GM18909 (cell line): ENCODE measurements around the gene ARHGEF7.

Experiments used
- ATAC-seq: cut with Tn5 transposase; IDR thresholded peaks from one replicate; pipeline ENCODE4 v1.9.1; 2021; ENCODE audit warnings: mild to moderate bottlenecking; ENCODE audit not compliant: unreplicated experiment, poor library complexity

The ARHGEF7 gene

DNA sequence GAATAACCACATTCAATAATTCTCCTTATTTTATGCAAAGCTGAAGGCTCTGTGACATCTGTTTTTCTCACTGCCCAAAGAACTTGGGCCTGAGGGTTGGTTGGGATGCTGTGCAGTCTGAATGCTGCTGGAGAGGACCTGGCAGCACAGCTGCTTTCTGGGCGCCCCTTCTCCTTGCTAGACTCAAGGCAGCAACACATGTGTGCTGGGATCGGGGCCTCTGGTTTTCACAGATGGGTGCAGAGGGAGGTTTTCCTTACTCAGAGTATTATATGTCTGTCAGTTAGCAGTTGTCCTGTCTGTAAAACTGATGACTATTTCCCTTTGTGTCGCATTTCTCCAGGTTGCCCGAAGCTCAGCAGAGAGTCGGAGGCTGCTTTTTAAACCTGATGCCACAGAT, 152.1 kb downstream of the ARHGEF7 start:
- no peak for ATAC-seq

DNA sequence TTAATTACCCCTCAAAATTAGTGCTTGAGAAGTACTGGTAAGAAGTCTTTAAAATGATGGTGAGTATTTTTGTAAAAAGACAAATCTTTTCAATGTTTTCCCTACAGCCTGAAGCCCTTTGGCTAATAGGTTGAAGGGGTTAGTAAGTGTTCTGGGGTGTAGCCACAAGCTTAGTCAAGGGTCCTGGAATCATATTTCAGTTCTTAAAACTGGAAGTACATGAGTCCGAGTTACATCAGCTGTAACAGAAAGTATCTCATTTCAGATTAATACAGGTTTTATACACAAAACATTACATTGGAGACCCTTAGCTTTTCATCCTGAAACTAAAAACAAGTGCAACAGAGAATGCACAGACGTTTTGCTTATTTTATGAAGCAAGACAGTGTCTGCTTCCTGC, 152.7 kb downstream of the ARHGEF7 start:
- no peak for ATAC-seq

GRCh38 chr13:111269508-111269907, 154.4 kb downstream of the ARHGEF7 start:
- ATAC-seq: no peak

GRCh38 chr13:111270126-111270525, 155.0 kb downstream of the ARHGEF7 start:
- no peak for ATAC-seq

DNA sequence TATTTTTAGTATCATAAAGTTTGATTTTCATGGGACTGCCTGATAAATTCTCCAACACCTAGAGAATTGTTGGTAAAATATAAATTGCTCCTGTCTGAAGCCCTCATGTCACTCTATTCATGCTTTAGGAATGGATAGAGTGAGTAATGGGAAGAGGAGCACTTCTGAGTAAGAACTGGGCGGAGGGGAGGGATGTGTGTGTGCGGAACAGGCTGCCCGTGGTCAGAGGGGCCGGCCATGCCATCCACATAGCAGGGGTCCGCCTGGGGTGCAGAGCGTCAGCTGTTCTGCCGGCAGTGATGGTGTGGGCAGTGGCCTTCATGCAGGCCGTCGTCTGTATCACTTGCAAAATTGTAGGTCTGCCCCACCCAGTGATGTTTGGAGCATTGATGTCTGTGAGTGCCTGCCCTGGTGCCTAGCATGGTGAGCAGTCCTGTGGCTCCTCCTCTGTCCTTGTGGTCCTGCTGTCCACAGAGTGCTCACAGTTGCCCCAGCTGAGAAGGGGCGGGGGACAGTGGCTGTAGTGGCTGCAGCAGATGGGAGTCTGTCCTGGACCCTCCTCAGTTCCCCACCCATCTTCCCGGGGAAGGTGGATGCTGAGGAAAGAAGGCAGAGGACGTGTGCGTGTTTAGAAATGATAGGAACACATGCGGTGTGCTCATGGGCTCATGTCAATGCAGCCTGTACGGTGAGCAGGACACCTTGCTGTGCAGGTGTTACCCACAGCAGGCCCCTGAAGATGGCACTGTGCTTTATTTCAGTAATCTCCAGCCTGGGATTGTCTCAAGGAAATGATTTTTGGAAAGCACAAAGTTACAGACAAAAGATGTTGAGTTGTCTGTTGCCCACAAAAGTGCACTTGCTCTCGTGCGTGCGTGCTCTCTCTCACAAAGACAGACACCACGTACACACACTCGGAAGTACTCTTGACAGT, 155.9 kb downstream of the ARHGEF7 start:
- no peak for ATAC-seq

- no peak for ATAC-seq
These were observed 157.0 kb downstream of the ARHGEF7 start for GRCh38 chr13:111272117-111272516.

- no peak for ATAC-seq
These were observed 160.3 kb downstream of the ARHGEF7 start for GRCh38 chr13:111275382-111275781.

DNA sequence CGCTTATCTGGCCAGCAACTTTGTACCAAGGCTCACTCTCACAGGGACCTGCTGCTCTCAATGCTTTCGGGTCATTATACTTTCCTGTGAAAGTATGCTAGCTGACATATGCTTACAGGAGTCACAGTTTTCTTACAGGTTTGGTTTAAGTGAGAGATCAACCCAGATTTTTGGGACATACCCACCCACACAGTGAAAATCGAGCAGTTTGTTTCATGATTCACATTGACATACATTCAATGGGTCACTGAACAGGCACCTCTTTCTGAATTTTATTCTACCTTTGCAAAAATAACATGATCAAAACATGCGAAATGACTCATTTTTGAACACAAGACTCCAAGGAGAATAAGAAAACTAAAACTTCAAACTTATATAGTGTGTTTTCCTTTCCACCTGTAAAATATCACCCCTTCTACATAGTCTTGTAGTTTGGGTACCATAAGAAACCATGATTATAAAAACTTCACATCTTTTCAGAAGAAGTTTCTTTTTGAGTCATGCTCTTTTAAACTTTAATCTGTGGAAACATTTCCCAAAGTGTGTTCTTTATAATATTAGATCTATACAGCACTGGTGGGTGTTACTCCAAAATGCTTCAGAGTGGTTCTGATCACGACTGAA, 161.0 kb downstream of the ARHGEF7 start:
- no peak for ATAC-seq

GRCh38 chr13:111278258-111278657, 163.1 kb downstream of the ARHGEF7 start:
- ATAC-seq: no peak

DNA sequence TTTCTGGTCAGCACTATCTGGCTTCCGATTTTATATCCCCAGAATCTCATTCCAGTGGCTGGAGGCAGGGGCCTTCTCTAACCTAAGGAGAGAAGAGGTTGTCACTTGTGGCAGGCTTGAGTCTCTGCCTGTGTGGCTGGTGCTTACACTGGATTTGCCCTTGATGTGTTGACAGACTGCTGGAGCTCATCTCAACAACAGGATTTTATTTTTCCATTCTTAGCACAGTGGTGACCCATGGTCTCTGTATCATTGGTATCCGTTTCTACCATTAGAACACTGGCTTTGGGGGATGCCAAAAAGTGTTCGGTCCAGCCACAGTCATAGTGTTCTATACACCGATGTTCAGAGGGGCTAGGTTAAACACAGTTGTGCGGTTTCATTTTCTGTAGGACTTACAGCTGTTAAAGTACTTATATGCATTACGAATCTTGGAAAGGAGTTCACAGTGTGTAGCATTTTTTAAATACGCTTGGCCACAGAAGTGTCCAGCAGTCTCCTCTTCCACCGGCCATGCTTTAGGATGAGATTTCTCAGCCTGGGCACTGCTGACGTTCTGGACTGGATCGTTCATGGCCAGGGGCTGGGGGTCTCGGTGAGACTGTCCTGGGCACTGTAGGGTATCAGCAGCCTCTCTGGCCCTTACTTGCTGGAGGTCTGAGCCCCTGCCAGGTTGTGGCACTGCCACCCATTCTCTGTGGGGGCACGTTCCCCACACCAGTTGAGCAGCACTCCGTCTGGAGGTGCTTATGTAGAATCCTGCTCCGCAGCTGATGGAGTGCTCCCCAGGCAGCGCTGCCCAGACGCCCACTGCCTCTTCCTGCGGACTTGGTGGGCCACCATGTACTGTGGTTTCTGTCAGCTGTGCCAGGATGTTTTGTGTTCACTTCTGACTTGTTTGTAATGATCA, 163.9 kb downstream of the ARHGEF7 start:
- no peak for ATAC-seq

- no peak for ATAC-seq
These were observed 165.1 kb downstream of the ARHGEF7 start for GRCh38 chr13:111280226-111280625.

- ATAC-seq: no peak
These were observed 165.8 kb downstream of the ARHGEF7 start for GRCh38 chr13:111280681-111281585.

DNA sequence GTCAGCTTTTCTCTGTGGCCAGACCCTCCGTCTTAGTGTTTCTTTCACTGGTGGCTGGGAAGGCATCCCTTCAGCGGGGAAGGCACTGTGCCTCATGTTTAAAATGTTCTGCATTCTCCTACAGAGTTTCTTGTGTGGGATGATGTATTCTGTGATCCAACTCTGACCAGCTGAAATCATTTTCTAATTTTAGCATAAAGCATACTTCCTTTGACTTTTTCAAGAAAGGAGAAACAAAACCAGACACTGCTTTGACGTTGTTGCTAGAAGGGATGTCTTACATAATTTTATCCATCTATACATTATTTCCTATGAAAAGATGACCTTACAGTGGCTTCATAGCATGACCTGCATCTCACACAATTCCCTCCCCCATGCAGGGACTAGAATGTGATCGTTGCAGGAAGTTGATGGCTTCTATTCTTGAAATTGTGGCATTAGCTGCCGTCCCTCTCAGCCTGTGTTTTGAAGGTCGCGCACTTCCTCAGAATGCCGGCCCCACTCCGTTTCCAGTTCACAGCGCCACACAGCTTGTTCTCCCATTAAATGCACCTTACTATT, 166.7 kb downstream of the ARHGEF7 start:
- no peak for ATAC-seq

- ATAC-seq: no peak
These were observed 167.3 kb downstream of the ARHGEF7 start for GRCh38 chr13:111282425-111282824.

- no peak for ATAC-seq
These were observed 167.9 kb downstream of the ARHGEF7 start for GRCh38 chr13:111282997-111283396.

GRCh38 chr13:111283457-111283856, 168.3 kb downstream of the ARHGEF7 start:
- no peak for ATAC-seq

GRCh38 chr13:111283991-111284390, 168.9 kb downstream of the ARHGEF7 start:
- ATAC-seq: no peak

DNA sequence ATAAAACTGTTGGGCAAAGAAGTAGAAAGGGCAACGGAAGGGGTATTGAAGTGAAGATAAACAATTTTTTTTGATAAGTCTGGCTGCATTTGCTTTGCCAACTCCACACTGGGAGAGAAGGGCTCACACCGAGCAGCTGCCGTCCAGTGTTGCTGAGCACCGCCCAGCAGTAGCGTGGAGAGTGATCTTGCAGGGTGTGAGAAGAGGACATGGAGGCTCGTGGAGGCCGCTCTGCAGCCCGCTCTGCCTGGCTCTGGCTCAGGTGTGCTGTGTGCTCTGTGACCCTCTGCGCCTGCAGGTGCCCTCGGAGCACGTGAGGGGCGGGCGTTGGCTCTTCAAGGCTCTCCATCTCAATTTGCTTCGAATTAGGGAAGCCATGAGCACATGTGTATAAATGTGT, 169.5 kb downstream of the ARHGEF7 start:
- no peak for ATAC-seq

GRCh38 chr13:111286162-111286561, 171.1 kb downstream of the ARHGEF7 start:
- no peak for ATAC-seq
